ENCODE measurements around the gene SEMA3B. TPM values are rescaled to one million over a fixed set of nuclear protein-coding genes. Genes with fewer than 3 reads are reported as not detected.

Gene SEMA3B
- total RNA-seq, 2 donors from 2014 or later, result 8.7 to 32.0 TPM

- peak; percentile 84 for DNase-seq (ENCODE audit: low spot score)
- Histone ChIP-seq H3K4me3 (peak overlapping the region; percentile 48 to 68), H3K36me3 (no peaks in the 10 kb centered on the region), H3K9me3 (no peaks in the 10 kb centered on the region), H3K4me1 (replicated peaks) (peaks cover 27% of the 10 kb centered on the region), H3K27ac (peak overlapping the region; percentile 88 to 95), H3K27me3 (replicated peaks; ENCODE audit: insufficient read depth) (no peaks in the 10 kb centered on the region)
- no peak for TF ChIP-seq POLR2A (IDR thresholded peaks at IDR 0.05)
- peak; percentile 73 for TF ChIP-seq POLR2AphosphoS5 (IDR thresholded peaks at IDR 0.05)
- peak in 2 of 4 experiments; percentile 21 to 66 for TF ChIP-seq CTCF (IDR thresholded peaks at IDR 0.05)
- 2% methylated on average over 45 of the region's 59 CpGs for WGBS
- intact Hi-C loops (cut with DNase I), result loop anchor here (2.0 to 5.0 kb wide), 2 partner anchors 61 to 84 kb away; partner anchors contain the start of gene GNAI2
Observed at GRCh38 chr3:50321336-50322114, 52.6 kb downstream of the SEMA3B start.

GRCh38 chr3:50322115-50322385 lies 53.1 kb downstream of the SEMA3B start:
- TF ChIP-seq POLR2AphosphoS5 (IDR thresholded peaks at IDR 0.05) (no peak), CTCF (IDR thresholded peaks at IDR 0.05) (no peak)
- WGBS, result 20% methylated on average over 9 of the region's 14 CpGs
- peak overlapping the region; percentile 48 to 68 for H3K4me3 ChIP-seq
- H3K27me3 ChIP-seq (replicated peaks; ENCODE audit: insufficient read depth), result no peaks in the 10 kb centered on the region
- H3K36me3 ChIP-seq, result no peaks in the 10 kb centered on the region
- H3K27ac ChIP-seq, result peak overlapping the region; percentile 88 to 95
- no peaks in the 10 kb centered on the region for H3K9me3 ChIP-seq
- DNase-seq (ENCODE audit: low spot score), result no peak
- intact Hi-C loops (cut with DNase I), result loop anchor here (2.0 to 5.0 kb wide), 2 partner anchors 61 to 85 kb away; partner anchors contain the start of gene GNAI2
- H3K4me1 ChIP-seq (replicated peaks), result peaks cover 26% of the 10 kb centered on the region

- peak within 1 kb of the TSS; percentile 48 to 68 for H3K4me3 ChIP-seq
- DNase-seq (ENCODE audit: low spot score), result no peak
- no peaks in the 10 kb centered on the region for H3K9me3 ChIP-seq
- H3K4me1 ChIP-seq (replicated peaks), result peaks cover 26% of the 10 kb centered on the region
- WGBS, result 31% methylated on average over 31 of the region's 31 CpGs
- H3K27ac ChIP-seq, result peak within 1 kb of the TSS; percentile 88 to 95
- H3K27me3 ChIP-seq (replicated peaks; ENCODE audit: insufficient read depth), result no peaks in the 10 kb centered on the region
- intact Hi-C loops (cut with DNase I), result loop anchor here (2.0 to 5.0 kb wide), 2 partner anchors 62 to 85 kb away; partner anchors contain the start of gene GNAI2
- no peaks in the 10 kb centered on the region for H3K36me3 ChIP-seq
- TF ChIP-seq CTCF (IDR thresholded peaks at IDR 0.05) (no peak), POLR2A (IDR thresholded peaks at IDR 0.05) (no peak), POLR2AphosphoS5 (IDR thresholded peaks at IDR 0.05) (no peak)
Observed at GRCh38 chr3:50322386-50323091, 53.6 kb downstream of the SEMA3B start, which contains the start of gene HYAL2. Gene HYAL2, minus strand, starts transcription at chr3:50322745. Its CDS starts 2,256 bp downstream, at chr3:50320489.

- no peaks in the 10 kb centered on the region for H3K36me3 ChIP-seq
- DNase-seq (ENCODE audit: low spot score), result no peak
- 39% methylated on average over 4 of the region's 4 CpGs for WGBS
- no peaks in the 10 kb centered on the region for H3K9me3 ChIP-seq
- no peaks in the 10 kb centered on the region for H3K27me3 ChIP-seq (replicated peaks; ENCODE audit: insufficient read depth)
- H3K27ac ChIP-seq, result peak overlapping the region; percentile 88 to 95
- H3K4me1 ChIP-seq (replicated peaks), result peaks cover 20% of the 10 kb centered on the region
- TF ChIP-seq POLR2AphosphoS5 (IDR thresholded peaks at IDR 0.05) (no peak), POLR2A (IDR thresholded peaks at IDR 0.05) (no peak), CTCF (IDR thresholded peaks at IDR 0.05) (no peak)
- intact Hi-C loops (cut with DNase I), result loop anchor here (2.0 to 5.0 kb wide), 2 partner anchors 62 to 86 kb away; partner anchors contain the start of gene GNAI2
- H3K4me3 ChIP-seq, result no peak overlapping the region
Observed at GRCh38 chr3:50323092-50323600, 54.2 kb downstream of the SEMA3B start.

Measured in prostate gland (tissue), 2 donors.